ENCODE measurements around the gene UTP14A. TPM values are rescaled to one million over a fixed set of nuclear protein-coding genes. Genes with fewer than 3 reads are reported as not detected.

Gene UTP14A
- total RNA-seq, 3 donors from 2014 or later = 10.1 to 16.4 (median 12.8) TPM

DNA sequence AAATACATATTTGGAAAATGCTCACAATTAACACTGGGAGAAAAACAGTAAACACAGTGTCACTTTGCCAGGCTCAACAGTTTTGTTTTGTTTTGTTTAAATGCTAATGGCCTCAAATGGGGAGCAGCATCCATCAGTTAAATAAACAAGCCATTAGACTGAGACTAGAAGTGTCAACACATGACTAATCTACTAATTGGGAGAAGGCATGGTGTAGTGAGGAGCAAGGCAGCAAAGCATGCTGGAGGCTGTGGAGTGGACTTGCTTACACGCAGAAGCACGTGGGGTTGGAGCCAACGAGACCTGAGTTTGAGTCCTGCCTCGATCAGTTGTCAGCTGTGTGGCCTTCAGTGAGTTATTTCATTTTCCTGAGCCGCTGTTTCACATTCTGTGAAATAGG lies 29.0 kb downstream of the UTP14A start:
- TF ChIP-seq CTCF (IDR thresholded peaks at IDR 0.05) = no peak
- no peak for DNase-seq
- intact Hi-C loops (cut with DNase I, micrococcal nuclease) = no loop called here
- H3K4me3 ChIP-seq = no peak overlapping the region
- no peaks in the 10 kb centered on the region for H3K9me3 ChIP-seq
- ATAC-seq = no peak
- H3K36me3 ChIP-seq (ENCODE audit: low read depth) = no peaks in the 10 kb centered on the region
- no peaks in the 10 kb centered on the region for H3K4me1 ChIP-seq (ENCODE audit: low read depth)

GRCh38 chrX:129938081-129938480 lies 32.1 kb downstream of the UTP14A start:
- Histone ChIP-seq H3K9me3 (no peaks in the 10 kb centered on the region), H3K4me3 (no peak overlapping the region), H3K4me1 (ENCODE audit: low read depth) (no peaks in the 10 kb centered on the region), H3K36me3 (ENCODE audit: low read depth) (no peaks in the 10 kb centered on the region)
- no peak for ATAC-seq
- no peak for DNase-seq
- intact Hi-C loops (cut with DNase I, micrococcal nuclease) = no loop called here
- TF ChIP-seq CTCF (IDR thresholded peaks at IDR 0.05) = no peak

DNA sequence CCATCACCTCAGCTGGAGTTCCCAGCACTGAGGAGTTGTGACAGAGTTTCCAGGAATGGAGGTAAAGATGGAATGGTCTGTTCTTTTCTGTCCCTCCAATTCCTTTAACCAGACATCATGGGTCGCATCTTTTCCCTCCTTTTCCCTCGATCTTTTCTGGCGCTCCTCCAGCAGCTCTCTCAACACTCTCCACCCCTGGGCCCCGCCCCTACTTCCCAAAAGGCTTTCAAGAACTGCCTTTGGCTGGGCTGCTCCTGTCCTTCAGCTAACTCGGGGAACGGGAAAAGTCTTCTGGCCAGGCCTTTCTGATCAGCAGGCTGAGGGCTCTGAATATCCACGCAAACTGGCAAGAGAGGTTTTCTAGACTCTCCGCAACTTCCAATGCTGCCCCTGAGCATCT lies 34.0 kb downstream of the UTP14A start:
- Histone ChIP-seq H3K4me1 (ENCODE audit: low read depth) (no peaks in the 10 kb centered on the region), H3K36me3 (ENCODE audit: low read depth) (no peaks in the 10 kb centered on the region), H3K4me3 (no peak overlapping the region), H3K9me3 (no peaks in the 10 kb centered on the region)
- intact Hi-C loops (cut with DNase I, micrococcal nuclease) = no loop called here
- TF ChIP-seq CTCF (IDR thresholded peaks at IDR 0.05) = no peak
- no peak for DNase-seq
- no peak for ATAC-seq

DNA sequence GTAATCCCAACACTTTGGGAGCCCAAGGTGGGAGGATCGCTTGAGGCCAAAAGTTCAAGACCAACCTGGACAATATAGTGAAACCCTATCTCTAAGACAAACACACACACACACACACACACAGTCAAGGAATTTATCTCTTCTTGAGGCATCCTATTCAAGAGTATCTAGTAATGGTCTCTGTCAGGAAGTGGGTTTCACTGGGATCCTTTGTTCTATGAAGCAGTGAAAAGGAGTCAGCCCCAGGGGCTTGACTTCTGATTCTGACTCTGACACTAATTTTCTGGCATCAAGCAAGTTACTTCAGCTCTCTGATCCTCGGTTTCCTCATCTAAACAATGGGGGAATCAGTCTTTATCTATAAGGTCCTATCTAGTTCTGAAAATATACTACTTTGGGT lies 34.8 kb downstream of the UTP14A start:
- intact Hi-C loops (cut with DNase I, micrococcal nuclease) = no loop called here
- ATAC-seq (no peak), DNase-seq (no peak)
- Histone ChIP-seq H3K36me3 (ENCODE audit: low read depth) (no peaks in the 10 kb centered on the region), H3K4me1 (ENCODE audit: low read depth) (no peaks in the 10 kb centered on the region), H3K9me3 (no peaks in the 10 kb centered on the region), H3K4me3 (no peak overlapping the region)
- no peak for TF ChIP-seq CTCF (IDR thresholded peaks at IDR 0.05)

- no peak for DNase-seq
- intact Hi-C loops (cut with DNase I, micrococcal nuclease) = no loop called here
- no peak for ATAC-seq
- H3K4me1 ChIP-seq (ENCODE audit: low read depth) = no peaks in the 10 kb centered on the region
- H3K9me3 ChIP-seq = no peaks in the 10 kb centered on the region
- H3K4me3 ChIP-seq = no peak overlapping the region
- no peak for TF ChIP-seq CTCF (IDR thresholded peaks at IDR 0.05)
- no peaks in the 10 kb centered on the region for H3K36me3 ChIP-seq (ENCODE audit: low read depth)
Measured at GRCh38 chrX:129945131-129945530, 39.2 kb downstream of the UTP14A start.

GRCh38 chrX:129953334-129953648 lies 47.3 kb downstream of the UTP14A start:
- ATAC-seq (no peak), DNase-seq (no peak)
- H3K9me3 ChIP-seq = no peaks in the 10 kb centered on the region
- no peaks in the 10 kb centered on the region for H3K36me3 ChIP-seq (ENCODE audit: low read depth)
- intact Hi-C loops (cut with DNase I, micrococcal nuclease) = no loop called here
- no peak overlapping the region for H3K4me3 ChIP-seq
- H3K4me1 ChIP-seq (ENCODE audit: low read depth) = no peaks in the 10 kb centered on the region
- no peak for TF ChIP-seq CTCF (IDR thresholded peaks at IDR 0.05)
